ENCODE results near the gene STRBP. TPM values are rescaled to one million over a fixed set of nuclear protein-coding genes. Genes with fewer than 3 reads are reported as not detected.
A peak's percentile ranks its signal among the peaks of the same experiment; 100 is the strongest.
"Not testable (repeated sequence)": the region's sequence is repeated elsewhere in the genome, so short reads cannot be mapped to it uniquely, and the experiment has no call there.

Gene STRBP
- total RNA-seq, 1 donor from 2014 or later = 99.4 TPM

- TF ChIP-seq EZH2 (IDR thresholded peaks at IDR 0.05) (no peak), CTCF (IDR thresholded peaks at IDR 0.05) (no peak), EZH2phosphoT487 (IDR thresholded peaks at IDR 0.05) (no peak)
- H3K27ac ChIP-seq = no peak overlapping the region
- no peaks in the 10 kb centered on the region for H3F3A ChIP-seq (ENCODE audit: low read depth)
- no peaks in the 10 kb centered on the region for H3K27me3 ChIP-seq
- peaks cover 4% of the 10 kb centered on the region for H3K36me3 ChIP-seq
- H3K4me3 ChIP-seq = no peak overlapping the region
- no peak for DNase-seq (ENCODE audit: low spot score)
- Mint-ChIP-seq H3K27me3 (ENCODE audit: insufficient read depth, low read depth) (no peaks in the 10 kb centered on the region), H3K36me3 (peaks cover 4% of the 10 kb centered on the region), H3K4me3 (no peak overlapping the region), H3K4me1 (no peaks in the 10 kb centered on the region), H3K27ac (no peak overlapping the region), H3K9me3 (peaks cover 5% of the 10 kb centered on the region)
- H3K9me3 ChIP-seq (ENCODE audit: low read depth) = no peaks in the 10 kb centered on the region
- H2AFZ ChIP-seq (replicated peaks) = no peak overlapping the region
- peaks cover 64% of the 10 kb centered on the region for H3K79me2 ChIP-seq (ENCODE audit: low read depth)
- no peak overlapping the region for H3K4me2 ChIP-seq
- H3K9ac ChIP-seq = no peak overlapping the region
- no peaks in the 10 kb centered on the region for H4K20me1 ChIP-seq (ENCODE audit: low read depth)
- H3K4me1 ChIP-seq = no peaks in the 10 kb centered on the region
Observed at GRCh38 chr9:123191680-123192079, 76.7 kb downstream of the STRBP start.

GRCh38 chr9:123191260-123191659, 77.1 kb downstream of the STRBP start:
- H3K36me3 ChIP-seq = peaks cover 4% of the 10 kb centered on the region
- H3K4me3 Mint-ChIP-seq = no peak overlapping the region
- H4K20me1 ChIP-seq (ENCODE audit: low read depth) = no peaks in the 10 kb centered on the region
- H2AFZ ChIP-seq (replicated peaks) = no peak overlapping the region
- DNase-seq (ENCODE audit: low spot score) = peak; percentile 6
- H3K9me3 Mint-ChIP-seq = peaks cover 5% of the 10 kb centered on the region
- H3K4me1 Mint-ChIP-seq = no peaks in the 10 kb centered on the region
- no peak overlapping the region for H3K9ac ChIP-seq
- H3K4me2 ChIP-seq = no peak overlapping the region
- no peak overlapping the region for H3K27ac ChIP-seq
- H3K79me2 ChIP-seq (ENCODE audit: low read depth) = peaks cover 64% of the 10 kb centered on the region
- TF ChIP-seq EZH2phosphoT487 (IDR thresholded peaks at IDR 0.05) (no peak), CTCF (IDR thresholded peaks at IDR 0.05) (no peak), EZH2 (IDR thresholded peaks at IDR 0.05) (no peak)
- no peaks in the 10 kb centered on the region for H3K4me1 ChIP-seq
- no peaks in the 10 kb centered on the region for H3F3A ChIP-seq (ENCODE audit: low read depth)
- no peaks in the 10 kb centered on the region for H3K27me3 Mint-ChIP-seq (ENCODE audit: insufficient read depth, low read depth)
- H3K36me3 Mint-ChIP-seq = peaks cover 4% of the 10 kb centered on the region
- no peak overlapping the region for H3K27ac Mint-ChIP-seq
- H3K9me3 ChIP-seq (ENCODE audit: low read depth) = no peaks in the 10 kb centered on the region
- no peaks in the 10 kb centered on the region for H3K27me3 ChIP-seq
- H3K4me3 ChIP-seq = no peak overlapping the region

- no peak overlapping the region for H3K27ac ChIP-seq
- no peak overlapping the region for H2AFZ ChIP-seq (replicated peaks)
- no peak for DNase-seq (ENCODE audit: low spot score)
- no peak for TF ChIP-seq EZH2phosphoT487 (IDR thresholded peaks at IDR 0.05)
- TF ChIP-seq EZH2 (IDR thresholded peaks at IDR 0.05) = no peak
- TF ChIP-seq CTCF (IDR thresholded peaks at IDR 0.05) = no peak
- Mint-ChIP-seq H3K4me3 (no peak overlapping the region), H3K9me3 (peaks cover 5% of the 10 kb centered on the region), H3K27ac (no peak overlapping the region), H3K4me1 (no peaks in the 10 kb centered on the region), H3K27me3 (ENCODE audit: insufficient read depth, low read depth) (no peaks in the 10 kb centered on the region), H3K36me3 (peaks cover 4% of the 10 kb centered on the region)
- no peak overlapping the region for H3K4me3 ChIP-seq
- peaks cover 11% of the 10 kb centered on the region for H4K20me1 ChIP-seq (ENCODE audit: low read depth)
- no peak overlapping the region for H3K9ac ChIP-seq
- no peaks in the 10 kb centered on the region for H3K9me3 ChIP-seq (ENCODE audit: low read depth)
- no peaks in the 10 kb centered on the region for H3F3A ChIP-seq (ENCODE audit: low read depth)
- H3K36me3 ChIP-seq = peaks cover 4% of the 10 kb centered on the region
- peaks cover 41% of the 10 kb centered on the region for H3K79me2 ChIP-seq (ENCODE audit: low read depth)
- H3K4me1 ChIP-seq = no peaks in the 10 kb centered on the region
- no peaks in the 10 kb centered on the region for H3K27me3 ChIP-seq
- no peak overlapping the region for H3K4me2 ChIP-seq
Observed at GRCh38 chr9:123187131-123187530, 81.3 kb downstream of the STRBP start.

- peaks cover 38% of the 10 kb centered on the region for H3K79me2 ChIP-seq (ENCODE audit: low read depth)
- H3K4me2 ChIP-seq; H3K36me3 Mint-ChIP-seq; H3K4me3 Mint-ChIP-seq; H3K9ac ChIP-seq; H3K9me3 Mint-ChIP-seq; H3K27ac Mint-ChIP-seq; H3K4me3 ChIP-seq; H3K27ac ChIP-seq; H3K4me1 Mint-ChIP-seq; DNase-seq (ENCODE audit: low spot score); H3K4me1 ChIP-seq; H3K36me3 ChIP-seq; H3F3A ChIP-seq (ENCODE audit: low read depth); H2AFZ ChIP-seq (replicated peaks); H3K9me3 ChIP-seq (ENCODE audit: low read depth); H3K27me3 ChIP-seq; H3K27me3 Mint-ChIP-seq (ENCODE audit: insufficient read depth, low read depth): not testable (repeated sequence)
- H4K20me1 ChIP-seq (ENCODE audit: low read depth) = peaks cover 11% of the 10 kb centered on the region
Observed at GRCh38 chr9:123186029-123186428, 82.4 kb downstream of the STRBP start.
